Upper lobe of left lung (tissue), 6 donors: ENCODE measurements around the gene TPP2. TPM values are rescaled to one million over a fixed set of nuclear protein-coding genes. Genes with fewer than 3 reads are reported as not detected.

Source experiments
- ATAC-seq, 2 donors: fragments of 200-7000 bp; cut with Tn5 transposase; one replicate each; pipeline ENCODE4 v1.9.1; 2022; ENCODE audit warnings: mild to moderate bottlenecking in 2 of 2, moderate library complexity in 2 of 2; ENCODE audit not compliant: low FRiP score in 2 of 2
- DNase-seq, 2 donors: peaks; one replicate each; pipeline ENCODE4 v3.0.0-alpha.2; 2019 to 2020
- H3K27ac ChIP-seq, 4 donors: fragments of 200-600 bp; sonication (generic); one replicate each; pipeline ENCODE4 v1.5.1; 2016 to 2019
- H3K27me3 ChIP-seq, 4 donors: fragments of 200-600 bp; sonication (generic); one replicate each; pipeline ENCODE4 v1.5.1; 2017 to 2019
- H3K36me3 ChIP-seq, 4 donors: fragments of 200-600 bp; sonication (generic); one replicate each; pipeline ENCODE4 v1.5.1; 2016 to 2019
- H3K4me1 ChIP-seq, 4 donors: fragments of 200-600 bp; sonication (generic); one replicate each; pipeline ENCODE4 v1.5.1; 2018 to 2019
- H3K4me3 ChIP-seq, 4 donors: fragments of 200-600 bp; sonication (generic); one replicate each; pipeline ENCODE4 v1.5.1; 2017 to 2019; ENCODE audit warnings: mild to moderate bottlenecking in 2 of 4, moderate library complexity in 1 of 4
- H3K9me3 ChIP-seq, 4 donors: fragments of 200-600 bp; sonication (generic); one replicate each; pipeline ENCODE4 v1.5.1; 2018 to 2019
- EP300 ChIP-seq, 4 donors: sonication (generic); formaldehyde crosslinking; IDR thresholded peaks; one replicate each; pipeline ENCODE4 v1.5.1; 2017; ENCODE audit warnings: antibody characterized with exemption in 4 of 4, control low read depth in 2 of 4
- POLR2A ChIP-seq, 4 donors: fragments of 450-650 bp; IDR thresholded peaks; one replicate each; pipeline ENCODE4 v1.5.1; 2016 to 2017; ENCODE audit warnings: antibody characterized with exemption in 4 of 4, mild to moderate bottlenecking in 2 of 4
- POLR2AphosphoS5 ChIP-seq, 2 donors: sonication (generic); formaldehyde crosslinking; IDR thresholded peaks; one replicate each; pipeline ENCODE4 v1.5.1; 2017; ENCODE audit warnings: antibody characterized with exemption in 2 of 2
- WGBS, 2 donors: methylation state at CpG; one replicate each; pipeline ENCODE4 v1.1.5; 2017 to 2018; 5-methylcytosine and 5-hydroxymethylcytosine counted together
- total RNA-seq, 6 donors: library from RNA; depleted of rRNA in 4 of 6; stranded (reverse); fragments of >200 nt in 4 of 6; gene quantifications; one replicate each; pipeline versions ENCODE4 v1.1.0 to v1.2.1, GENCODE V29; 2016 to 2021
- TF ChIP-seq, protein P1 (sequence below), 6 experiments: fragments of 450-650 bp in 4 of 6; fragments of 200-600 bp in 2 of 6; sonication (generic) in 2 of 6; IDR thresholded peaks; one replicate each; pipeline ENCODE4 v1.5.1; 2016 to 2019; ENCODE audit warnings: antibody characterized with exemption in 6 of 6
- donor health status: DM: no; HTN: no; CAD: no; lungs with moderate emphysema.
- donor health status: DM: no; HTN: yes; CAD: no; lungs with severe emphysema.

The TPP2 gene
- total RNA-seq, 6 donors from 2014 or later, result 30.8 to 69.1 (median 41.2) TPM

DNA sequence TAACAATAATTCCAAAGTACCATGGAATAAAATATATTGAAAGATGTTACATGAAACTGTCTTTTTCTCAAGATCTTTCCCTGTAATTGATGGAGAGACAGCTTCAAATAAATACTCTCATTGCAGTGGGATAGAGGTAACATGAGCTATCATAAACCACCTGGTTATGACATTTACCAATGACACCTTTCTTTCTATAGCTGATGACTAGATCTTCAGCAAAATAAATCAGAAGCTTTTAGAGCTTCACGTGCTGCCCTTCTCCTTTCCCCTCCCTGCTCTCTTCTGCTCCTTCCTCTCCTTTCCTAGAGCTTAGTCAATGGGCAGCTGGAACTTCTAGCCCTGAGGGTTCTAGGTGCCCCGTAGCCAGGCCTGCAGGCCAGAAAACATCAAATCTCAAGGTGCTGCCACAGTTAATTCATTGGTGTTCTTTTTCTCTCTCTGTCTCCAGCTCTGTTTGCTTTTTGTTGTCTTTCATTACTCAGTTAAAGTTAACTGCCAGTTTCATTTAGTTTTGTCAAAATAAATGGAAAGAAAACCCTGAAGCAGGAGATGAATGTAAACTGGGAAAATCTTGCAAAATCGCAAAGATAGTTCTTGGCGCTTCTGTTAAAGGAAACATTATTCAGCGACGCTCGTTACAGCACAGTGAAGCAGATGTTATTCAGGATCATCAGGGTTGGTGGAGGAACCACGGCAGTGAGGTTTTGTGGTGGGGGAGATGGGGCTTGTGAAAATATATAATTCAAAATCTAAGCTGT, 106.4 kb downstream of the TPP2 start:
- Histone ChIP-seq H3K27me3 (no peaks in the 10 kb centered on the region), H3K4me3 (no peak overlapping the region), H3K4me1 (peaks cover 0 to 6% (median 0%) of the 10 kb centered on the region in 4 donors), H3K9me3 (peaks cover 0 to 4% (median 0%) of the 10 kb centered on the region in 4 donors), H3K27ac (peak overlapping the region in 1 of 4 donors; percentile 48), H3K36me3 (no peaks in the 10 kb centered on the region)
- WGBS, 2 donors, result 52 to 65% methylated on average over 8 of the region's 8 CpGs
- TF ChIP-seq, protein P1, sequence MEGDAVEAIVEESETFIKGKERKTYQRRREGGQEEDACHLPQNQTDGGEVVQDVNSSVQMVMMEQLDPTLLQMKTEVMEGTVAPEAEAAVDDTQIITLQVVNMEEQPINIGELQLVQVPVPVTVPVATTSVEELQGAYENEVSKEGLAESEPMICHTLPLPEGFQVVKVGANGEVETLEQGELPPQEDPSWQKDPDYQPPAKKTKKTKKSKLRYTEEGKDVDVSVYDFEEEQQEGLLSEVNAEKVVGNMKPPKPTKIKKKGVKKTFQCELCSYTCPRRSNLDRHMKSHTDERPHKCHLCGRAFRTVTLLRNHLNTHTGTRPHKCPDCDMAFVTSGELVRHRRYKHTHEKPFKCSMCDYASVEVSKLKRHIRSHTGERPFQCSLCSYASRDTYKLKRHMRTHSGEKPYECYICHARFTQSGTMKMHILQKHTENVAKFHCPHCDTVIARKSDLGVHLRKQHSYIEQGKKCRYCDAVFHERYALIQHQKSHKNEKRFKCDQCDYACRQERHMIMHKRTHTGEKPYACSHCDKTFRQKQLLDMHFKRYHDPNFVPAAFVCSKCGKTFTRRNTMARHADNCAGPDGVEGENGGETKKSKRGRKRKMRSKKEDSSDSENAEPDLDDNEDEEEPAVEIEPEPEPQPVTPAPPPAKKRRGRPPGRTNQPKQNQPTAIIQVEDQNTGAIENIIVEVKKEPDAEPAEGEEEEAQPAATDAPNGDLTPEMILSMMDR (IDR thresholded peaks at IDR 0.05), result no peak
- no peak for TF ChIP-seq POLR2AphosphoS5 (IDR thresholded peaks at IDR 0.05)
- no peak for TF ChIP-seq POLR2A (IDR thresholded peaks at IDR 0.05)
- TF ChIP-seq EP300 (IDR thresholded peaks at IDR 0.05), result no peak
- ATAC-seq, result no peak
- DNase-seq, result no peak

- H3K4me3 ChIP-seq, result no peak overlapping the region
- H3K27me3 ChIP-seq, result no peaks in the 10 kb centered on the region
- no peaks in the 10 kb centered on the region for H3K36me3 ChIP-seq
- peak overlapping the region in 1 of 4 donors; percentile 29 for H3K27ac ChIP-seq
- H3K9me3 ChIP-seq, result peaks cover 0 to under 1% (median 0%) of the 10 kb centered on the region in 4 donors
- H3K4me1 ChIP-seq, result peaks cover 0 to 6% (median 0%) of the 10 kb centered on the region in 4 donors
- DNase-seq (no peak), ATAC-seq (no peak)
- TF ChIP-seq, protein P1 (IDR thresholded peaks at IDR 0.05), result no peak
- no peak for TF ChIP-seq EP300 (IDR thresholded peaks at IDR 0.05)
- no peak for TF ChIP-seq POLR2A (IDR thresholded peaks at IDR 0.05)
- no peak for TF ChIP-seq POLR2AphosphoS5 (IDR thresholded peaks at IDR 0.05)
These were observed 106.9 kb downstream of the TPP2 start for GRCh38 chr13:102703726-102704035.

- Histone ChIP-seq H3K4me1 (peaks cover 0 to 6% (median 0%) of the 10 kb centered on the region in 4 donors), H3K4me3 (no peak overlapping the region), H3K27me3 (no peaks in the 10 kb centered on the region), H3K27ac (no peak overlapping the region), H3K36me3 (no peaks in the 10 kb centered on the region), H3K9me3 (no peaks in the 10 kb centered on the region)
- ATAC-seq (no peak), DNase-seq (no peak)
- TF ChIP-seq EP300 (IDR thresholded peaks at IDR 0.05), result no peak
- no peak for TF ChIP-seq POLR2A (IDR thresholded peaks at IDR 0.05)
- TF ChIP-seq, protein P1 (IDR thresholded peaks at IDR 0.05), result no peak
- TF ChIP-seq POLR2AphosphoS5 (IDR thresholded peaks at IDR 0.05), result no peak
- 82 to 84% methylated on average over 6 of the region's 6 CpGs for WGBS, 2 donors
These were observed 107.7 kb downstream of the TPP2 start for GRCh38 chr13:102704238-102705058.

DNA sequence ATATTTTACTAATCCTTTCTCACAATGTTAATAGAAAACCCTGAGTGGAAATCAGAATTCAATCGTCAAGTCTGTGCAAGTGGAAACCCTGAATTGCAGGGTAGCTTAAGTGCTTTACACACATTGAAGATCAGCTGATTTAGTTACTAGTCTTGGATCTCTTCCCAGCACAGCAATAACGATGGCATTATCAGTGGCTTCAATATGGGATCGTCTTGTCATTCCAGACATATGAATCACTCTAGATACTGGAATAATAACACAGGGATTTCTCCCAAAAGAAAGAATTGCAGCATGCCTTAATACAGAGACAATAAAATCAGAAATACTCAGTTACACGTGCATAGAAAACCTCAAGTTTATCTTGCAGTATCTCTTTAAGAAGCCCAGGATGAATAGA, 110.7 kb downstream of the TPP2 start:
- DNase-seq (no peak), ATAC-seq (peak in 1 of 2 donors; percentile 55)
- Histone ChIP-seq H3K9me3 (no peaks in the 10 kb centered on the region), H3K36me3 (no peaks in the 10 kb centered on the region), H3K4me3 (no peak overlapping the region), H3K27ac (no peak overlapping the region), H3K27me3 (no peaks in the 10 kb centered on the region), H3K4me1 (peaks cover 0 to 6% (median 0%) of the 10 kb centered on the region in 4 donors)
- TF ChIP-seq EP300 (IDR thresholded peaks at IDR 0.05), result no peak
- no peak for TF ChIP-seq POLR2A (IDR thresholded peaks at IDR 0.05)
- no peak for TF ChIP-seq POLR2AphosphoS5 (IDR thresholded peaks at IDR 0.05)
- TF ChIP-seq, protein P1 (IDR thresholded peaks at IDR 0.05), result no peak
- 36 to 43% methylated on average over 4 of the region's 4 CpGs for WGBS, 2 donors
